GM13976 (cell line): ENCODE measurements around the gene NF1.
"Not testable (repeated sequence)": the region's sequence is repeated elsewhere in the genome, so short reads cannot be mapped to it uniquely, and the experiment has no call there.

Source experiments
- DNase-seq: peaks from one replicate; pipeline ENCODE4 v3.0.0; 2012; ENCODE audit warnings: low spot score
- CTCF ChIP-seq: IDR thresholded peaks from 2 replicates; pipeline ENCODE4 v1.5.1; 2012; ENCODE audit warnings: borderline replicate concordance, mild to moderate bottlenecking; ENCODE audit not compliant: insufficient read depth; ENCODE audit errors: extremely low read depth, missing control alignments, control extremely low read depth
- in situ Hi-C: fragments of 300-500 bp; cut with MboI; formaldehyde crosslinking; loops from one replicate; pipeline ENCODE4 v1.12.0; 2022; ENCODE audit warnings: low sequenced_read_pairs, mixed read lengths, inconsistent platforms; ENCODE audit not compliant: unreplicated experiment

The NF1 gene

DNA sequence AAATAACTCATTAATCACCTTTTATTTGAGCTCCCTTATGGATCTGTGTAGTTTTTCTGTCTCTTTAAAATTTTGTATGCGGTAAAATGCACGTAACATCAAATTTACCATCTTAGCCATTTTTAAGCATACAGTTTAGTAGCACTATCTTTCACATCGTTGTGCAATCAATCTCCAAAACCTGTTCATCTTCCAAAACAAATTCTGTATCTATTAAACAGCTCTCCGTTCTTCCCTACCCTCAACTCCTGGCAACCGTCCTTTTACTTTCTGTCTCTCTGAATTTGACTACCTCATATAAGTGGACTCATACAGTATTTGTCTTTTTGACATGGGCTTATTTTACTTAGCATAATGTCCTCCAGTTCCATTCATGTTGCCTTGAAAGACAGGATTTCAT, 100.5 kb downstream of the NF1 start:
- TF ChIP-seq CTCF, result no peak
- DNase-seq, result no peak
- in situ Hi-C loops, result no loop called here

- in situ Hi-C loops, result no loop called here
- no peak for DNase-seq
- no peak for TF ChIP-seq CTCF
Measured at GRCh38 chr17:31198026-31198425, 103.2 kb downstream of the NF1 start.

GRCh38 chr17:31198666-31199065, 103.9 kb downstream of the NF1 start:
- in situ Hi-C loops, DNase-seq: not testable (repeated sequence)

GRCh38 chr17:31200287-31200686, 105.5 kb downstream of the NF1 start:
- DNase-seq, result no peak
- in situ Hi-C loops, result no loop called here
- TF ChIP-seq CTCF, result no peak

GRCh38 chr17:31202968-31203367, 108.2 kb downstream of the NF1 start:
- DNase-seq, result no peak
- in situ Hi-C loops, result no loop called here
- no peak for TF ChIP-seq CTCF

- no peak for DNase-seq
- in situ Hi-C loops, result loop anchor here (10.0 kb wide), 1 partner anchor 197 kb away; no protein-coding TSS in a partner anchor
- TF ChIP-seq CTCF, result no peak
Measured at GRCh38 chr17:31211352-31212012, 116.7 kb downstream of the NF1 start.

GRCh38 chr17:31216031-31216751, 121.4 kb downstream of the NF1 start:
- in situ Hi-C loops, result loop anchor here (10.0 kb wide), 1 partner anchor 201 kb away; no protein-coding TSS in a partner anchor
- peak; percentile 29 for TF ChIP-seq CTCF
- peak; percentile 27 for DNase-seq
